ENCODE results near the gene WRAP73. TPM values are rescaled to one million over a fixed set of nuclear protein-coding genes. Genes with fewer than 3 reads are reported as not detected.

The WRAP73 gene
- total RNA-seq, 6 experiments from 2014 or later = 5.6 to 9.1 (median 7.1) TPM

GRCh38 chr1:3636531-3636930 lies 13.4 kb downstream of the WRAP73 start:
- no peaks in the 10 kb centered on the region for H3K9me3 ChIP-seq
- TF ChIP-seq POLR2A (IDR thresholded peaks at IDR 0.05) = no peak
- TF ChIP-seq, protein P1, sequence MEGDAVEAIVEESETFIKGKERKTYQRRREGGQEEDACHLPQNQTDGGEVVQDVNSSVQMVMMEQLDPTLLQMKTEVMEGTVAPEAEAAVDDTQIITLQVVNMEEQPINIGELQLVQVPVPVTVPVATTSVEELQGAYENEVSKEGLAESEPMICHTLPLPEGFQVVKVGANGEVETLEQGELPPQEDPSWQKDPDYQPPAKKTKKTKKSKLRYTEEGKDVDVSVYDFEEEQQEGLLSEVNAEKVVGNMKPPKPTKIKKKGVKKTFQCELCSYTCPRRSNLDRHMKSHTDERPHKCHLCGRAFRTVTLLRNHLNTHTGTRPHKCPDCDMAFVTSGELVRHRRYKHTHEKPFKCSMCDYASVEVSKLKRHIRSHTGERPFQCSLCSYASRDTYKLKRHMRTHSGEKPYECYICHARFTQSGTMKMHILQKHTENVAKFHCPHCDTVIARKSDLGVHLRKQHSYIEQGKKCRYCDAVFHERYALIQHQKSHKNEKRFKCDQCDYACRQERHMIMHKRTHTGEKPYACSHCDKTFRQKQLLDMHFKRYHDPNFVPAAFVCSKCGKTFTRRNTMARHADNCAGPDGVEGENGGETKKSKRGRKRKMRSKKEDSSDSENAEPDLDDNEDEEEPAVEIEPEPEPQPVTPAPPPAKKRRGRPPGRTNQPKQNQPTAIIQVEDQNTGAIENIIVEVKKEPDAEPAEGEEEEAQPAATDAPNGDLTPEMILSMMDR (IDR thresholded peaks at IDR 0.05) = no peak
- no peak overlapping the region for H3K27ac ChIP-seq
- H3K27me3 ChIP-seq = no peaks in the 10 kb centered on the region
- intact Hi-C loops (cut with DNase I) = no loop called here
- no peak for ATAC-seq
- H3K4me1 ChIP-seq = no peaks in the 10 kb centered on the region
- H3K4me3 ChIP-seq = no peak overlapping the region
- 94% methylated on average over 10 of the region's 11 CpGs for WGBS (ENCODE audit: insufficient coverage, low coverage, low lambda C conversion rate, missing lambda C conversion rate)
- H3K36me3 ChIP-seq = peaks cover 0 to 53% (median 6%) of the 10 kb centered on the region in 4 donors
- peak in 2 of 3 donors; percentile 29 to 39 for DNase-seq

GRCh38 chr1:3636080-3636479 lies 13.8 kb downstream of the WRAP73 start:
- no peak overlapping the region for H3K27ac ChIP-seq
- DNase-seq = peak in 1 of 3 donors; percentile 15
- 81% methylated on average over 10 of the region's 14 CpGs for WGBS (ENCODE audit: insufficient coverage, low coverage, low lambda C conversion rate, missing lambda C conversion rate)
- no peaks in the 10 kb centered on the region for H3K27me3 ChIP-seq
- peaks cover 0 to 53% (median 6%) of the 10 kb centered on the region in 4 donors for H3K36me3 ChIP-seq
- TF ChIP-seq, protein P1 (IDR thresholded peaks at IDR 0.05) = no peak
- no peak for TF ChIP-seq POLR2A (IDR thresholded peaks at IDR 0.05)
- no peaks in the 10 kb centered on the region for H3K9me3 ChIP-seq
- intact Hi-C loops (cut with DNase I) = no loop called here
- no peak for ATAC-seq
- no peaks in the 10 kb centered on the region for H3K4me1 ChIP-seq
- no peak overlapping the region for H3K4me3 ChIP-seq

GRCh38 chr1:3634059-3634800 lies 15.7 kb downstream of the WRAP73 start:
- no peak for TF ChIP-seq POLR2A (IDR thresholded peaks at IDR 0.05)
- Histone ChIP-seq H3K27me3 (no peaks in the 10 kb centered on the region), H3K9me3 (no peaks in the 10 kb centered on the region), H3K36me3 (peaks cover 0 to 61% (median 6%) of the 10 kb centered on the region in 4 donors), H3K27ac (no peak overlapping the region), H3K4me3 (no peak overlapping the region), H3K4me1 (no peaks in the 10 kb centered on the region)
- DNase-seq = peak in 2 of 3 donors; percentile 19 to 33
- WGBS (ENCODE audit: insufficient coverage, low coverage, low lambda C conversion rate, missing lambda C conversion rate) = 96% methylated on average over 8 of the region's 22 CpGs
- no peak for ATAC-seq
- intact Hi-C loops (cut with DNase I) = no loop called here

- intact Hi-C loops (cut with DNase I) = no loop called here
- H3K4me1 ChIP-seq = no peaks in the 10 kb centered on the region
- DNase-seq = peak in 2 of 3 donors; percentile 14 to 50
- H3K4me3 ChIP-seq = no peak overlapping the region
- H3K27me3 ChIP-seq = no peaks in the 10 kb centered on the region
- TF ChIP-seq POLR2A (IDR thresholded peaks at IDR 0.05) = no peak
- TF ChIP-seq, protein P1 (IDR thresholded peaks at IDR 0.05) = no peak
- no peaks in the 10 kb centered on the region for H3K9me3 ChIP-seq
- no peak for ATAC-seq
- no peak overlapping the region for H3K27ac ChIP-seq
- peaks cover 0 to 68% (median 9%) of the 10 kb centered on the region in 4 donors for H3K36me3 ChIP-seq
- WGBS (ENCODE audit: insufficient coverage, low coverage, low lambda C conversion rate, missing lambda C conversion rate) = 60% methylated on average over 3 of the region's 28 CpGs
Observed at GRCh38 chr1:3633344-3634058, 16.4 kb downstream of the WRAP73 start.

Measured in right lobe of liver (tissue), 6 donors.